HFF-Myc (cell line): ENCODE data around the gene KRTAP4-8.
"Not testable (repeated sequence)": the region's sequence is repeated elsewhere in the genome, so short reads cannot be mapped to it uniquely, and the experiment has no call there.

Experiments used
- DNase-seq: peaks from one replicate; pipeline ENCODE4 v3.0.0-alpha.2; 2011; ENCODE audit warnings: low read depth; ENCODE audit errors: extremely low read depth
- H3K4me3 ChIP-seq: replicated peaks from 2 replicates; pipeline ENCODE4 v1.5.1; 2011; ENCODE audit warnings: low read depth, mild to moderate bottlenecking, control low read depth, low read length
- CTCF ChIP-seq: IDR thresholded peaks from 2 replicates; pipeline ENCODE4 v1.5.1; 2012; ENCODE audit warnings: mild to moderate bottlenecking, low read depth, low read length, control low read depth; ENCODE audit errors: missing control alignments

Gene KRTAP4-8

GRCh38 chr17:41131979-41132378, 34.0 kb upstream of the KRTAP4-8 start:
- H3K4me3 ChIP-seq = no peak overlapping the region
- DNase-seq = no peak
- no peak for TF ChIP-seq CTCF

GRCh38 chr17:41127371-41127770, 29.4 kb upstream of the KRTAP4-8 start:
- TF ChIP-seq CTCF = no peak

DNA sequence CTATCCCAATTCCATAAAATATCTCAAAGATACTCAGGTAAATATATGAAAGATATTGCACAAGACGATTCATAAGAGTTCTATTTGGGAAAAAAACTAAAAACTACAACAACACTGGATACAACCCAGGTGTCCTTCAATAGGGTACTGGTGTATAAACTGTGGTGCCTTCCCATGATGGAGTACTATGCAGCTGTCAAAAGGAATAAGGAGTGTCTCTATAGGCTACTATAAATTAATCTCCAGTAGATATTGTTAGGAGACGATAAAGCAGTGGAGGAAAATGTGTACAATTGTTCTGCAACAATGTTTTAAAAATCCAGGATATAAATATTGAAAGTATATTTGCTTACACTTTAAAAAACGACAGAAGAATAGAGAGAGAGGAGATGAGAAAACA, 28.5 kb upstream of the KRTAP4-8 start:
- no peak overlapping the region for H3K4me3 ChIP-seq
- DNase-seq = no peak
- TF ChIP-seq CTCF = no peak

More at GRCh38 chr17:41127371-41127770, 29.4 kb upstream of the KRTAP4-8 start:
- DNase-seq = no peak
- no peak overlapping the region for H3K4me3 ChIP-seq

GRCh38 chr17:41125064-41125463, 27.1 kb upstream of the KRTAP4-8 start:
- no peak for TF ChIP-seq CTCF
- no peak overlapping the region for H3K4me3 ChIP-seq
- DNase-seq = no peak

DNA sequence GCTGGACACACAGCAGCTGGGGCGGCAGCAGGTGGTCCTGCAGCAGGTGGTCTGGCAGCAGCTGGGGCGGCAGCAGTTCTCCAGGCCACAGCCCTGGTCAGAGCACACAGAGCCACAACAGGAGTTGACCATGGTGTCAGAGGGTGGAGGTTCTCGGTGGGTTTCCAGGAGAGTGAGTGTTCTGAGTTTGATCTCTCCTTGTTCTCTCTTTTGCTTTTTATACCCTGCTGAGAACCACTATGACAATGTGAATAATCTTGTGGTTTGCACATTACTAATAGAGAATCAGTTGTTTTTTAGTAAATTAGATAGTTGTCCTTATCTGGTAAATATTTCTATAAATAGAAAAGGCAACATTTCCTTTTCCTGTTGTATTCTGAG, 26.0 kb upstream of the KRTAP4-8 start, which contains the start of gene KRTAP4-12:
Gene KRTAP4-12, minus strand, starts transcription at position 192 of the 381 bp plus-strand sequence. Its CDS starts 60 bp downstream, at position 132.
- not testable (repeated sequence) for DNase-seq, H3K4me3 ChIP-seq

- not testable (repeated sequence) for DNase-seq, H3K4me3 ChIP-seq
Measured at GRCh38 chr17:41123292-41123990, 25.5 kb upstream of the KRTAP4-8 start.

GRCh38 chr17:41121742-41122141, 23.8 kb upstream of the KRTAP4-8 start:
- H3K4me3 ChIP-seq = no peak overlapping the region
- TF ChIP-seq CTCF = no peak
- DNase-seq = no peak

DNA sequence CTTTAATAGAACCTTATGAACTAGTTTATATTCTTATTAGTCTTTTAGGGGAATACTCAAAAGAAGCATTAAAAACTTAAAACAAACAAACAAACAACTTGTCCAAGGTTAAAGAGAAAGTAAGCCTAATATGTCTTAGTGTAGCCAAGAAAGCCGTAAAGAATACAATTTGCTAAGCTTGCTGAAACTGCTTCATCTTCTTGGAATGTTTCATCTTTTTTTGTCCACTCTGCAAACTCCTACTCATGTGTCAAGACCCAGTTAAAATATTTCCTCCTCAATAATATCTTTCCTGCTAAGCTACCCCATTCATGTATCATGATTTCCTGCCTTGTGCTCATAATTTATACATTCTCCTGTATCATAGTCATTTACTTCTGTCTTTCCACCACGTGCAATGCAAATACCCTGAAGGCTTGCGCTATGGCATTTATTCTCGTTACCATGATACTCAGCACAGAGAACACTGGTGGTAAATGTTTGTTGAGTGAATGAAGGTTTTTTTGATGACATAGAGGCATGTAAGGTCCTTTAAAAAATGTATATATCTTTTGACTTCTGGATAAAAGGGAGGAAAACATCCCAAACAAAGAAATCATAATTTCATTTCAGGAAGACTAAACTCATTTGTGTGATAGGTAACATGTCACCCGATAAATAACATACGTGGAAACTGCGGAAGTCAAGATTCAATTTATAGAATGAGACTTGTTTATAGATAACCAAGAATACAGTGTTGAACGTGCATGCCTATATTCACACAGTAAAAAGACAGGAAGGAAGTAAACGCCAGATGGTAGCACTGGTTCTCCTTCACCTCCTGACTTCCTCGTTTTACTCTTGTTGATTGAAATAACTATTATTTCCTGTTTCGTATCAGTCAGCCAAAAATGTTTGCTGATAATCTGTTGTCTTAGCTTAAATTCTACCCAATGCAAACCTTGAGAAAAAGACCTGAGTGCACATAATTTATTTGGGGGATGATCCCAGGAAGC, 22.1 kb upstream of the KRTAP4-8 start:
- not testable (repeated sequence) for DNase-seq, H3K4me3 ChIP-seq
